ENCODE measurements around the gene GRK3. TPM values are rescaled to one million over a fixed set of nuclear protein-coding genes. Genes with fewer than 3 reads are reported as not detected.

GRK3 gene
- total RNA-seq, 2 donors from 2014 or later: 6.2 to 9.1 TPM

- no peak for DNase-seq (ENCODE audit: low spot score)
- no peaks in the 10 kb centered on the region for H3K9me3 ChIP-seq
- peaks cover 0 to 13% of the 10 kb centered on the region in 2 donors for H3K4me1 ChIP-seq
- no peaks in the 10 kb centered on the region for H3K27me3 ChIP-seq
- H3K27ac ChIP-seq: no peak overlapping the region
- no peak for TF ChIP-seq CTCF (IDR thresholded peaks at IDR 0.05)
- H3K4me3 ChIP-seq: no peak overlapping the region
- no peaks in the 10 kb centered on the region for H3K36me3 ChIP-seq
Measured at GRCh38 chr22:25655371-25655935, 91.0 kb downstream of the GRK3 start.

GRCh38 chr22:25656724-25657123 is 92.2 kb downstream of the GRK3 start:
- no peak overlapping the region for H3K27ac ChIP-seq
- no peaks in the 10 kb centered on the region for H3K9me3 ChIP-seq
- TF ChIP-seq CTCF (IDR thresholded peaks at IDR 0.05): no peak
- no peak overlapping the region for H3K4me3 ChIP-seq
- DNase-seq (ENCODE audit: low spot score): no peak
- H3K4me1 ChIP-seq: peaks cover 0 to 22% of the 10 kb centered on the region in 2 donors
- H3K27me3 ChIP-seq: no peaks in the 10 kb centered on the region
- H3K36me3 ChIP-seq: no peaks in the 10 kb centered on the region

- H3K27ac ChIP-seq: no peak overlapping the region
- TF ChIP-seq CTCF (IDR thresholded peaks at IDR 0.05): no peak
- no peak for DNase-seq (ENCODE audit: low spot score)
- H3K9me3 ChIP-seq: no peaks in the 10 kb centered on the region
- H3K4me1 ChIP-seq: peaks cover 0 to 30% of the 10 kb centered on the region in 2 donors
- no peaks in the 10 kb centered on the region for H3K27me3 ChIP-seq
- no peaks in the 10 kb centered on the region for H3K36me3 ChIP-seq
- no peak overlapping the region for H3K4me3 ChIP-seq
Measured at GRCh38 chr22:25658633-25659032, 94.2 kb downstream of the GRK3 start.

GRCh38 chr22:25659413-25659812 is 94.9 kb downstream of the GRK3 start:
- Histone ChIP-seq H3K36me3 (no peaks in the 10 kb centered on the region), H3K4me3 (no peak overlapping the region), H3K27ac (no peak overlapping the region), H3K9me3 (no peaks in the 10 kb centered on the region), H3K4me1 (peaks cover 0 to 30% of the 10 kb centered on the region in 2 donors), H3K27me3 (no peaks in the 10 kb centered on the region)
- no peak for DNase-seq (ENCODE audit: low spot score)
- no peak for TF ChIP-seq CTCF (IDR thresholded peaks at IDR 0.05)

GRCh38 chr22:25660336-25660735 is 95.9 kb downstream of the GRK3 start:
- H3K9me3 ChIP-seq: no peaks in the 10 kb centered on the region
- no peaks in the 10 kb centered on the region for H3K36me3 ChIP-seq
- TF ChIP-seq CTCF (IDR thresholded peaks at IDR 0.05): no peak

GRCh38 chr22:25661073-25661472 is 96.6 kb downstream of the GRK3 start:
- Histone ChIP-seq H3K4me3 (peak overlapping the region; percentile 4 to 25), H3K36me3 (no peaks in the 10 kb centered on the region), H3K9me3 (no peaks in the 10 kb centered on the region), H3K27ac (peak overlapping the region in 1 of 2 donors; percentile 63), H3K4me1 (peaks cover 0 to 39% of the 10 kb centered on the region in 2 donors), H3K27me3 (no peaks in the 10 kb centered on the region)
- no peak for TF ChIP-seq CTCF (IDR thresholded peaks at IDR 0.05)
- no peak for DNase-seq (ENCODE audit: low spot score)

More at GRCh38 chr22:25660336-25660735, 95.9 kb downstream of the GRK3 start:
- no peak for DNase-seq (ENCODE audit: low spot score)
- H3K27ac ChIP-seq: no peak overlapping the region
- H3K4me3 ChIP-seq: no peak overlapping the region
- no peaks in the 10 kb centered on the region for H3K27me3 ChIP-seq
- H3K4me1 ChIP-seq: peaks cover 0 to 31% of the 10 kb centered on the region in 2 donors

Data from right atrium auricular region (tissue), 2 donors.